ENCODE measurements around the gene RHAG.
"Not testable (repeated sequence)": the region's sequence is repeated elsewhere in the genome, so short reads cannot be mapped to it uniquely, and the experiment has no call there.

RHAG gene

DNA sequence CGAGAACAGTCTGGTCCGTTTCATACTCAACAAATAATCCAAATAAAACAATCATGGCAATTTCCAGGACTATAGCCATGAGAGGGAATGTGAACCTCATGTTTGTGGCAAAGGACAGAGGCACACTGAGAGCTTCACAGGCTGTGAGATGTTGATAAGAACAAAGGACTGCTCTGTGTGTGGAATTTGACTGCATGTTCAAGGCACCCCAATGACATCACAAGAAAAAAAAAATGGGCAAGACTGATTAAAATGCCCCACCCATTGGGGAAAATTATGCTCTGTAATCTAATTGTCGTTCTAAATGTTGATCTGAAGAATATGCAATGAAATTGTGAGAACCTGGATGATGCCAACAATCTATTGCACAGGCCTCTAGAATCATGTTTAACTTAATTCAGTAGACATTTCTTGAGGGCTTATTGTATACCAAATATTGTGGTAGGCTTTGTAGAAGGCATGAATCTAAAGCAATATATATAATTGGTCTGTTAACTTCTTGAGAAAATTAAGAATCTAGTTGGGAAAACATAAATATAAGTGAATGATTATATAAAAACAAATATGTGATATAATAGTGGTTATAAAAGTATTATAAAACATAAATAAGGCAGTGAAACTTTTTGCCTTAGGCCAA is at the start of gene RHAG:
Gene RHAG (minus strand): TSS at position 127 of the 637 bp plus-strand sequence. CDS start 27 bp downstream, at position 100.
- Histone ChIP-seq H3K27ac (ENCODE audit: low read length) (no peak within 1 kb of the TSS), H3K36me3 (ENCODE audit: control insufficient read depth, insufficient read depth, low read length) (no peaks in the 10 kb centered on the region), H3K27me3 (ENCODE audit: control insufficient read depth, insufficient read depth, low read length) (no peaks in the 10 kb centered on the region), H3K4me3 (ENCODE audit: low read length) (no peak within 1 kb of the TSS), H3K4me1 (ENCODE audit: control insufficient read depth, insufficient read depth, low read length) (no peaks in the 10 kb centered on the region), H3K9me3 (ENCODE audit: control insufficient read depth, insufficient read depth, low read length) (no peaks in the 10 kb centered on the region)
- no CpG with 5 or more reads among the region's 3 CpGs for WGBS (ENCODE audit: insufficient coverage, insufficient read length)
- no peak for DNase-seq (ENCODE audit: low read depth, low spot score)

DNA sequence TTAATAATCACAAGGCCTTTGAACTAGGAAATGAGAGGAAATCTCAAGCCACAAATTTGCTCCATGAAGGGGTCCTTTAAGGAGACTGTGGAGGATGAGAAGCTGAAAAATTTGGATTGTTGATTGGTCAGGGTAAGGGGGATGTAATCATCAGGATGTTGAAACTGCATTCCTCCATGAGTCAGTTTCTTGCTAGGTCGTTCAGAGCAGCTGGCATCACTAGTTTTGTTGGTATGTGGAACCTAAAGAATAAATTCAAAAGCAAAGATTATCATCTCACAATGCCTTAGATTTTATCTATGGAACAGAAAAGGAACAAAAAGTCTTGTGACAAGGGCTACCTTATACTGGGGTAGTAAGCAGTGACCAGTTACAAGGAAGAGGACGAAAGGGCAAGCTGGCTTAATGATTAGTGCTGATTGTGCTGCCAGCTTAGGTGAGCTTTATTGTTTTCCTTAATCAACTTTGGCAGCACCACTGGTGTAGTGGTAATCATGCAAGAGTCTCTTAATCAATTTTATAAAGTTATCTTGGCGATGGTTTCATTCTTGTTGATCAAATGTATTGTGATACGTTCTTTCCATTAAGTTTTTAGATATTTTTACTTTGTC is 40.1 kb upstream of the RHAG start:
- Histone ChIP-seq H3K36me3 (ENCODE audit: control insufficient read depth, insufficient read depth, low read length) (no peaks in the 10 kb centered on the region), H3K9me3 (ENCODE audit: control insufficient read depth, insufficient read depth, low read length) (no peaks in the 10 kb centered on the region), H3K27me3 (ENCODE audit: control insufficient read depth, insufficient read depth, low read length) (no peaks in the 10 kb centered on the region), H3K27ac (ENCODE audit: low read length) (no peak overlapping the region), H3K4me1 (ENCODE audit: control insufficient read depth, insufficient read depth, low read length) (no peaks in the 10 kb centered on the region), H3K4me3 (ENCODE audit: low read length) (no peak overlapping the region)
- no CpG with 5 or more reads among the region's 4 CpGs for WGBS (ENCODE audit: insufficient coverage, insufficient read length)
- no peak for DNase-seq (ENCODE audit: low read depth, low spot score)

DNA sequence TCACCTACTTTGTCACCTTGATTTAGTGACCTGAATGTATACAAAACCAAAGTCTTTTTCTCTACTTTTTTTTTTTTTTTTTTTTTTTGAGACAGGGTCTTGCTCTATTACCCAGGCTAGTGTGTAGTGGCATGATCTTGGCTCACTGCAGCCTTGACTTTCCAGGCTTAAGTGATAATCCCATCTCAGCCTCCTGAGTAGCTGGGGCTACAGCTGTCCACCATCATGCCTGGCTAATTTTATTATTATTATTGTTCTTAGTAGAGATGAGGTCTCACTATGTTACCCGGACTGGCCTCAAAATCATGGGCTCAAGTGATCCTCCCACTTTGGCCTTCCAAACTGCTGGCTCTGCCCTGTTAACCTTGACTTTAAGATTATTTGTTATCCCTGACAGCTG is 39.2 kb upstream of the RHAG start:
- H3K4me3 ChIP-seq (ENCODE audit: low read length), result no peak overlapping the region
- H3K27me3 ChIP-seq (ENCODE audit: control insufficient read depth, insufficient read depth, low read length), result no peaks in the 10 kb centered on the region
- DNase-seq (ENCODE audit: low read depth, low spot score), result no peak
- WGBS (ENCODE audit: insufficient coverage, insufficient read length), result no CpG with 5 or more reads among the region's 1 CpG
- H3K4me1 ChIP-seq (ENCODE audit: control insufficient read depth, insufficient read depth, low read length), result no peaks in the 10 kb centered on the region
- no peak overlapping the region for H3K27ac ChIP-seq (ENCODE audit: low read length)
- H3K9me3 ChIP-seq (ENCODE audit: control insufficient read depth, insufficient read depth, low read length), result no peaks in the 10 kb centered on the region
- H3K36me3 ChIP-seq (ENCODE audit: control insufficient read depth, insufficient read depth, low read length), result no peaks in the 10 kb centered on the region

DNA sequence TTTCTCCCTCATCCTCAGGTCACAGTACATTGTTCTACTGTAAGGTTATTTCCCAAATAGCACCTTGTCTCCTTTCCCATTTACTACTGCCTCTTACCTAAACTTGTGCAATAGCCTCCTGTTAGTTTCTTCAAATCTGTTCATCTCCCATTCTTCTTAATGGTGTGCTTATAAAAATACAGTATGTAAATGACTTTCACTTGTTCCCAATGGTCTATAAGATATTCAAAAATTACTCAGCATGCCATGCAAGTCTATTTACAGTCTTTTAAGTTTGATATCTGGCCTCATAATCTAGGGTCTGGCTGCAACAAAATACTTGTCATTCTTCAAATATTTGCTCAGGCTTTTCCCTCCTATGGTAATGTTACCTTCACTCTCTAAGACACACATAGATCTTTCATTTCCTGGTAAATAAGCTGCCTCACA is 31.5 kb upstream of the RHAG start:
- Histone ChIP-seq H3K9me3 (ENCODE audit: control insufficient read depth, insufficient read depth, low read length) (no peaks in the 10 kb centered on the region), H3K27me3 (ENCODE audit: control insufficient read depth, insufficient read depth, low read length) (no peaks in the 10 kb centered on the region), H3K4me1 (ENCODE audit: control insufficient read depth, insufficient read depth, low read length) (peaks cover 1% of the 10 kb centered on the region; the same call in 1 of the 2 replicates), H3K4me3 (ENCODE audit: low read length) (no peak overlapping the region), H3K27ac (ENCODE audit: low read length) (no peak overlapping the region), H3K36me3 (ENCODE audit: control insufficient read depth, insufficient read depth, low read length) (no peaks in the 10 kb centered on the region)
- no peak for DNase-seq (ENCODE audit: low read depth, low spot score)

DNA sequence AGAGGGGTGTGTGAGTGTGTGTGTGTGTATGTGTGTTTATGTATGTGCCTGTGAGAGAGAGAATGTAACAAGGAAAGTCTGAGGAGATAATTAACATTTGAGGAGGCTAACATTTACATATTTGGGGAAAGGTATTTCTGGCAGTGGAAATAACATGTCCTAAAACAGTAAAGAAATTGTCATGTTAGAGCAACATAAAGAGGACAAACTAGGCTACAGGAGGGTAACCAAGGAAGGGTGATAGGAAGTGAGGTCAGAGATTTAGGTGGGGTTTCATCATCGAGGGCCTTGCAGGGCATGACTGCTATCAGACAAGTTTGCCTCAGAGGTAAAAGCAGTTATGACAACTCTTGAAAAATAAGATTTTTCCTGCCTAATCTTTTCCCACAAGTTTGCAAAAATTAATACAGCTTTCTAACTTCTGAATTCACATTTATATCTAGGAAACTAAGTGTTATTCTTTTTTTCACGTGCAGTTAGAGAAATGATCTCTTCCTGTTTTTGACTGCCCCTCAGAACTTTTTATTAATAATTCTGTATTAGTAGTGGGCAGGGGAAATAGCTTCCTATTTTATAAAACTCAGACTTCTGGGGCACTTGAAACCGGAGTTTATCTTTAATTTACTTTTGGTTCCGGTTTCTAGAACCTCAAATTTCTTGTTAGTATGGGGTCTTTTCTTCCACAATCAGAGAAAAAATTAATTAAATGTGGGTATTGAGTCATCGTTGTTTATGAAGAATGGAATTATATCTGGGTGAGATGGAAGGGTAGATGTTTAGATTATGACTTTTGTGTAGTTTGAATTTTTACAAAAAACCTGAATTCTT is 30.5 kb upstream of the RHAG start:
- H3K36me3 ChIP-seq (ENCODE audit: control insufficient read depth, insufficient read depth, low read length), result no peaks in the 10 kb centered on the region
- peaks cover 1% of the 10 kb centered on the region; the same call in 1 of the 2 replicates for H3K4me1 ChIP-seq (ENCODE audit: control insufficient read depth, insufficient read depth, low read length)
- H3K27ac ChIP-seq (ENCODE audit: low read length), result no peak overlapping the region
- DNase-seq (ENCODE audit: low read depth, low spot score), result no peak
- H3K27me3 ChIP-seq (ENCODE audit: control insufficient read depth, insufficient read depth, low read length), result no peaks in the 10 kb centered on the region
- 100% methylated on average over 1 of the region's 5 CpGs for WGBS (ENCODE audit: insufficient coverage, insufficient read length)
- H3K4me3 ChIP-seq (ENCODE audit: low read length), result no peak overlapping the region
- no peaks in the 10 kb centered on the region for H3K9me3 ChIP-seq (ENCODE audit: control insufficient read depth, insufficient read depth, low read length)

DNA sequence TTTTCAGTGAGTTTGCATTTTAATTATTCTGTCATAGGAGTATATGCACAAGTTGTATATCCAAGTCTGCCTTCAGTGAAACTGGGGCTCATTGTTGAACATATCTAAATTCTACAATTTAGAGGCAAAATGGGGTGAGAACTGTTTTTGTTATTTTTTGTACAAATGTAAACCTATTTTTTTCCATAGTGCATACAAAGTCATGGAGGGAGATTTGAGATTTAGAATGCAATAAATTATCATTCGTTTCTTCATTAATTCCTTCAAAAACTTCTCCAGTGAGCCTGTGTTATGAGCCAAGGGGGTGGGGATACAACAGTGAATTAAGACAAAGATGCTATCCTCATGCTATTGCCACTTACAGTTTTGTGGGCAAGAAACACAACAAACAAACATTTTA is 29.8 kb upstream of the RHAG start:
- Histone ChIP-seq H3K27ac (ENCODE audit: low read length) (no peak overlapping the region), H3K36me3 (ENCODE audit: control insufficient read depth, insufficient read depth, low read length) (no peaks in the 10 kb centered on the region), H3K4me1 (ENCODE audit: control insufficient read depth, insufficient read depth, low read length) (peaks cover 1% of the 10 kb centered on the region; the same call in 1 of the 2 replicates), H3K27me3 (ENCODE audit: control insufficient read depth, insufficient read depth, low read length) (no peaks in the 10 kb centered on the region), H3K9me3 (ENCODE audit: control insufficient read depth, insufficient read depth, low read length) (no peaks in the 10 kb centered on the region), H3K4me3 (ENCODE audit: low read length) (no peak overlapping the region)
- no peak for DNase-seq (ENCODE audit: low read depth, low spot score)
- WGBS (ENCODE audit: insufficient coverage, insufficient read length), result no CpG with 5 or more reads among the region's 1 CpG

DNA sequence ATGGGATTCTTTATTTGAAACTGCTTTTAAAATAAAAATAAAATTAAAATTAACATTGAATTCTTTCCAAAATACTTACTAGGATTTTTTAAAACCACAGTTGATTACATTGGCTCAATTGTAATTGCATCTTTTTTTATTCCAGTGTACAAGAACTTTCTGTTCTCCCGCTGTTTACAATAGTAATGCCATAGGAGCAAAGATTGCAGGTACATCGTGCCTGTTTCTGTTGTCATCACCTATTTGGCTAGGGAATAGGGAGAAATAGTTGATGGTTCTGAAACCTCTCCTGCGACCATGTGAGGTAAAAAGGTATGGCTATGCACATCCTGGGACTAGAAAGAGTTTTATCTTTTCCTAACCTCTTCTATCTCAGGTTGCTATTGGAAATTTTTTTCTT is 28.2 kb upstream of the RHAG start:
- Histone ChIP-seq H3K27ac (ENCODE audit: low read length) (no peak overlapping the region), H3K4me1 (ENCODE audit: control insufficient read depth, insufficient read depth, low read length) (peaks cover 1% of the 10 kb centered on the region; the same call in 1 of the 2 replicates), H3K9me3 (ENCODE audit: control insufficient read depth, insufficient read depth, low read length) (no peaks in the 10 kb centered on the region), H3K36me3 (ENCODE audit: control insufficient read depth, insufficient read depth, low read length) (no peaks in the 10 kb centered on the region), H3K27me3 (ENCODE audit: control insufficient read depth, insufficient read depth, low read length) (no peaks in the 10 kb centered on the region), H3K4me3 (ENCODE audit: low read length) (no peak overlapping the region)
- no CpG with 5 or more reads among the region's 3 CpGs for WGBS (ENCODE audit: insufficient coverage, insufficient read length)
- DNase-seq (ENCODE audit: low read depth, low spot score), result no peak

DNA sequence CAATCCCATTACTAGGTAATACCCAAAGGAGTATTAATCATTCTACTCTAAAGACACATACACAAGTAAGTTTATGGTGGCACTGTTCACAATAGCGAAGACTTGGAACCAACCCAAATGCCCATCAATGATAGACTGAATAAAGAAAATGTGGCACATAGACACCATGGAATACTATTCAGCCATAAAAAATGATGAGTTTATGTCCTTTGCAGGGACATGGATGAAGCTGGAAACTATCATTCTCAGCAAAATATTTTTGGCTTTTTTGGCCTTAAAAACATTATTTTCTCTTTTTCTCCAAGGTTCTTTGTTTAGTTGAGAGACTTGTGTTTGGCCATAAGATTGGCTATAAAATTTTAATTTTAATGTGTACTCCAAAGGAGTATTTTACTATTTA is 27.4 kb upstream of the RHAG start:
- H3K4me3 ChIP-seq (ENCODE audit: low read length); H3K4me1 ChIP-seq (ENCODE audit: control insufficient read depth, insufficient read depth, low read length); DNase-seq (ENCODE audit: low read depth, low spot score); H3K36me3 ChIP-seq (ENCODE audit: control insufficient read depth, insufficient read depth, low read length); H3K27ac ChIP-seq (ENCODE audit: low read length); H3K27me3 ChIP-seq (ENCODE audit: control insufficient read depth, insufficient read depth, low read length); H3K9me3 ChIP-seq (ENCODE audit: control insufficient read depth, insufficient read depth, low read length): not testable (repeated sequence)
- WGBS (ENCODE audit: insufficient coverage, insufficient read length), result no CpG with 5 or more reads among the region's 1 CpG

DNA sequence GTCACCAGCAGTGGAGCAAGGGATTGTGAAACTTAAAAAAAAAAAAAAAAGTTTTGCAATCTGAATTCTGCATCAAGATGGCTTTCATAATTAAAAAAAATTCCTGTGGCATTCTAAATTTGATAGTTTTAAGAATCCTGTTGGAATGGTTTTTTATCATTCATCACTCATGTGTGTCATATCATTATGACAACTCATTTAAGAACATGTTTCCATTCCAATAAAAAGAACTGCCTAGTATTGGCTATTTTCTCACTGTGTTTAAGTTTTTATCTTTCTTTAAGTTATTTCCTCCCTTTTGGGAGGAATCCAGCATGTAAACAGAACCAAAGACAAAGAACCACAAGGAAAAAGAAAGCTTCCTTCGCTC is 26.2 kb upstream of the RHAG start:
- no peaks in the 10 kb centered on the region for H3K27me3 ChIP-seq (ENCODE audit: control insufficient read depth, insufficient read depth, low read length)
- H3K27ac ChIP-seq (ENCODE audit: low read length), result no peak overlapping the region
- no peaks in the 10 kb centered on the region for H3K9me3 ChIP-seq (ENCODE audit: control insufficient read depth, insufficient read depth, low read length)
- WGBS (ENCODE audit: insufficient coverage, insufficient read length), result no CpG with 5 or more reads among the region's 1 CpG
- peaks cover 1% of the 10 kb centered on the region; the same call in 1 of the 2 replicates for H3K4me1 ChIP-seq (ENCODE audit: control insufficient read depth, insufficient read depth, low read length)
- DNase-seq (ENCODE audit: low read depth, low spot score), result no peak
- H3K36me3 ChIP-seq (ENCODE audit: control insufficient read depth, insufficient read depth, low read length), result no peaks in the 10 kb centered on the region
- no peak overlapping the region for H3K4me3 ChIP-seq (ENCODE audit: low read length)

DNA sequence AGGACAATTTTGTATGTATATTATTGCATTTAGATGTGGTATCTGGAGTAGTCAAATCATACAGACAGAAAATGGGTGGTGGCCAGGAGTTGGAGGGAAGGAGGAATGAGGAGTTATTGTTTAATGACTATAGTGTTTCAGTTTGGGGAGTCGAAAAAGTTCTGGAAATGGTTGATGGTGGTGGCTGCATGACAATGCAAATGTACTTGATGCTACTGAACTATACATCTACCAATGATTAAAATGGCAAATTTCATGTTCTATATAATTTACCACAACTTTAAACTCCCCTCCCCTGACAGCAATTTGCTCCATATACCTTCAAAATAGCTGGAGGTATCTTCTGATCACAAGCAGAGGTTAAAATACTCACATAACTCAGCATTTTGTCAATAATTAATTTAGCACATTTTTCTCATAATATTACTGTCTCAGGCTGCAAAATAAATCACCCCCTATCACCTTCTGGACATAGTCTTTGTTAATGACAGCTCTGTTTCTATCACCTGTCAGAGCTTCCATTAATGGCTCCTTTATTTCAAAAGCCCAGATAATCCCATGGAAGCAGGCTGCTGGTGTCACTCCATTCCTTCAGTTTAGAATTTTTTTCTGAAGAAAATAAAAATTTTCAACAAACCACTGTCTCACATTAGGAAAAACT is 25.7 kb upstream of the RHAG start:
- Histone ChIP-seq H3K27ac (ENCODE audit: low read length) (no peak overlapping the region), H3K27me3 (ENCODE audit: control insufficient read depth, insufficient read depth, low read length) (no peaks in the 10 kb centered on the region), H3K9me3 (ENCODE audit: control insufficient read depth, insufficient read depth, low read length) (no peaks in the 10 kb centered on the region), H3K4me3 (ENCODE audit: low read length) (no peak overlapping the region), H3K4me1 (ENCODE audit: control insufficient read depth, insufficient read depth, low read length) (no peaks in the 10 kb centered on the region), H3K36me3 (ENCODE audit: control insufficient read depth, insufficient read depth, low read length) (no peaks in the 10 kb centered on the region)
- DNase-seq (ENCODE audit: low read depth, low spot score), result no peak
- no CpG with 5 or more reads among the region's 1 CpG for WGBS (ENCODE audit: insufficient coverage, insufficient read length)

All from iPS DF 6.9 (cell line).